A549 (cell line): ENCODE results near the gene CANT1. TPM values are rescaled to one million over a fixed set of nuclear protein-coding genes. Genes with fewer than 3 reads are reported as not detected.

Source experiments
- ATAC-seq, 2 experiments: fragments of 200-7000 bp in 1 of 2; fragments of >200 bp in 1 of 2; cut with Nextera tagmentation in 1 of 2; cut with Tn5 transposase in 1 of 2; 3 replicates each; pipeline versions ENCODE4 v1.8.0 to v1.9.1; 2018 to 2020; ENCODE audit warnings: mild to moderate bottlenecking in 1 of 2, moderate library complexity in 1 of 2
- CTCF ChIA-PET: fragments of 300-600 bp; sonication (Branson Sonifier 250); formaldehyde crosslinking; extraction: SDS; loops from one replicate; lab custom pipeline; 2021; ENCODE audit warnings: antibody characterized with exemption, inconsistent platforms; lab: Yijun Ruan, JAX
- POLR2A ChIA-PET: fragments of 350-600 bp; formaldehyde crosslinking; extraction: SDS; loops from one replicate; lab custom pipeline; 2021; ENCODE audit warnings: antibody characterized with exemption, inconsistent platforms; lab: Yijun Ruan, JAX
- DNase-seq, 2 experiments: peaks; one replicate each; pipeline versions ENCODE4 v3.0.0 to v3.0.0-alpha.2; 2011 to 2016; ENCODE audit warnings: low read depth in 1 of 2, low spot score in 1 of 2
- FAIRE-seq: peaks from 2 replicates; lab custom pipeline; 2011; peaks lifted over from hg19 to GRCh38; lab: Jason Lieb, UNC
- H3K27ac ChIP-seq, 2 experiments: fragments of >200 bp; sonication (Bioruptor Twin); formaldehyde crosslinking; 3 replicates each; pipeline ENCODE4 v1.5.1; 2016 to 2017
- H3K4me1 ChIP-seq: fragments of >200 bp; sonication (Bioruptor Twin); formaldehyde crosslinking; 3 replicates; pipeline ENCODE4 v1.6.1; 2016
- H3K4me2 ChIP-seq: fragments of >200 bp; sonication (Bioruptor Twin); formaldehyde crosslinking; 3 replicates; pipeline ENCODE4 v1.6.1; 2016
- H3K4me3 ChIP-seq: fragments of >200 bp; sonication (Bioruptor Twin); formaldehyde crosslinking; 3 replicates; pipeline ENCODE4 v1.5.1; 2016
- H3K9me3 ChIP-seq: fragments of >200 bp; sonication (Bioruptor Twin); formaldehyde crosslinking; 3 replicates; pipeline ENCODE4 v1.6.1; 2016
- BCL3 ChIP-seq: fragments of >200 bp; sonication (Bioruptor Twin); formaldehyde crosslinking; IDR thresholded peaks from 3 replicates; pipeline ENCODE4 v1.6.1; 2016
- CBX2 ChIP-seq: fragments of 200-600 bp; sonication (generic); IDR thresholded peaks from 2 replicates; pipeline ENCODE4 v1.6.1; 2016; ENCODE audit warnings: low read depth, mild to moderate bottlenecking, borderline replicate concordance
- CHD4 ChIP-seq: fragments of 200-600 bp; sonication (generic); IDR thresholded peaks from 2 replicates; pipeline ENCODE4 v1.6.1; 2016; ENCODE audit warnings: antibody characterized with exemption, mild to moderate bottlenecking, borderline replicate concordance
- CTCF ChIP-seq: fragments of >200 bp; sonication (Bioruptor Twin); formaldehyde crosslinking; IDR thresholded peaks from 3 replicates; pipeline ENCODE4 v1.5.1; 2016
- EP300 ChIP-seq, 2 experiments: fragments of >200 bp; sonication (Bioruptor Twin); formaldehyde crosslinking; IDR thresholded peaks; 2 replicates in 1 of 2; 3 replicates in 1 of 2; pipeline ENCODE4 v1.6.1; 2016 to 2017
- FOSB ChIP-seq: fragments of 250-450 bp; sonication (Bioruptor Pico); IDR thresholded peaks from 2 replicates; pipeline ENCODE4 v1.5.0; 2020; ENCODE audit warnings: mild to moderate bottlenecking, moderate library complexity
- FOSL2 ChIP-seq, 2 experiments: fragments of 450-650 bp in 1 of 2; fragments of >200 bp in 1 of 2; sonication (Bioruptor Twin) in 1 of 2; formaldehyde crosslinking; IDR thresholded peaks; 2 replicates each; pipeline versions ENCODE4 v1.5.0 to v1.6.1; 2016 to 2020; ENCODE audit warnings: mild to moderate bottlenecking in 1 of 2, moderate library complexity in 1 of 2
- HEYL ChIP-seq: fragments of 250-450 bp; sonication (Bioruptor Pico); IDR thresholded peaks from 2 replicates; pipeline ENCODE4 v1.8.0; 2021; ENCODE audit warnings: mild to moderate bottlenecking, moderate library complexity
- HOXA7 ChIP-seq: fragments of 250-450 bp; sonication (Bioruptor Pico); IDR thresholded peaks from 2 replicates; pipeline ENCODE4 v1.5.0; 2020; ENCODE audit warnings: mild to moderate bottlenecking, moderate library complexity
- HOXB13 ChIP-seq: fragments of 250-450 bp; sonication (Bioruptor Pico); IDR thresholded peaks from 2 replicates; pipeline ENCODE4 v1.5.0; 2020; ENCODE audit warnings: low read depth, mild to moderate bottlenecking, moderate library complexity
- HOXB5 ChIP-seq: fragments of 250-450 bp; sonication (Bioruptor Pico); IDR thresholded peaks from 2 replicates; pipeline ENCODE4 v1.5.0; 2020; ENCODE audit warnings: mild to moderate bottlenecking, moderate library complexity
- JUNB ChIP-seq: fragments of >200 bp; sonication (Bioruptor Twin); formaldehyde crosslinking; IDR thresholded peaks from 2 replicates; pipeline ENCODE4 v1.6.1; 2016
- KDM1A ChIP-seq: fragments of 200-600 bp; sonication (generic); IDR thresholded peaks from 2 replicates; pipeline ENCODE4 v1.6.1; 2016; ENCODE audit warnings: low read depth, mild to moderate bottlenecking
- KDM5A ChIP-seq: fragments of 200-600 bp; sonication (generic); IDR thresholded peaks from 2 replicates; pipeline ENCODE4 v1.6.1; 2016; ENCODE audit warnings: antibody characterized with exemption, mild to moderate bottlenecking
- NPAS2 ChIP-seq: fragments of 250-450 bp; sonication (Bioruptor Pico); IDR thresholded peaks from 2 replicates; pipeline ENCODE4 v1.8.0; 2022; ENCODE audit warnings: mild to moderate bottlenecking, moderate library complexity, borderline replicate concordance
- RFX5 ChIP-seq: fragments of 450-650 bp; IDR thresholded peaks from 2 replicates; pipeline ENCODE4 v1.7.1; 2014; ENCODE audit warnings: antibody characterized with exemption, mild to moderate bottlenecking, moderate library complexity
- SREBF2 ChIP-seq: fragments of 450-650 bp; IDR thresholded peaks from 2 replicates; pipeline ENCODE4 v1.6.1; 2014; ENCODE audit warnings: mild to moderate bottlenecking, moderate library complexity
- TFCP2L1 ChIP-seq: fragments of 250-450 bp; sonication (Bioruptor Pico); IDR thresholded peaks from 2 replicates; pipeline ENCODE4 v1.5.0; 2021; ENCODE audit warnings: mild to moderate bottlenecking
- ZNF302 ChIP-seq: fragments of 250-450 bp; sonication (Bioruptor Pico); IDR thresholded peaks from 2 replicates; pipeline ENCODE4 v1.9.0; 2021; ENCODE audit warnings: inconsistent platforms, mild to moderate bottlenecking, moderate library complexity
- ZSCAN20 ChIP-seq: fragments of 250-450 bp; sonication (Bioruptor Pico); IDR thresholded peaks from 2 replicates; pipeline ENCODE4 v1.8.0; 2022; ENCODE audit warnings: mild to moderate bottlenecking, moderate library complexity
- WGBS: methylation state at CpG from one replicate; pipeline ENCODE4 v1.1.6; 2017; ENCODE audit errors: missing lambda C conversion rate; 5-methylcytosine and 5-hydroxymethylcytosine counted together
- polyA plus RNA-seq, 4 experiments: library from polyadenylated mRNA; depleted of rRNA in 3 of 4; stranded (reverse); fragments of >200 nt; fragmentation: RNase III in 1 of 4; extraction: RNeasy Plus Mini Kit Qiagen cat#74134 plus additional on column Dnase treatment in 1 of 4; gene quantifications; 2 replicates in 3 of 4; 3 replicates in 1 of 4; pipeline ENCODE4 v1.2.3, GENCODE V29; 2011 to 2017
- TF ChIP-seq, protein P1 (sequence below): fragments of 450-650 bp; IDR thresholded peaks from 2 replicates; pipeline ENCODE4 v1.6.1; 2014; ENCODE audit warnings: antibody characterized with exemption
- TF ChIP-seq, protein P2 (sequence below): fragments of 250-450 bp; sonication (Bioruptor Pico); IDR thresholded peaks from 2 replicates; pipeline ENCODE4 v1.5.0; 2021; ENCODE audit warnings: mild to moderate bottlenecking, moderate library complexity, borderline replicate concordance
- TF ChIP-seq, protein P3 (sequence below): IDR thresholded peaks from 2 replicates; pipeline ENCODE4 v1.6.1; 2012

The CANT1 gene
- polyA plus RNA-seq, 2 of the 4 experiments (the other 2 are of a cell fraction) = 65.5 to 67.6 TPM

- TF ChIP-seq ZSCAN20 (CRISPR knock-in tag) (no peak), BCL3 (no peak), CHD4 (no peak), CBX2 (no peak), RFX5 (no peak), EP300 (IDR thresholded peaks at IDR 0.05) (no peak)
These were observed 4.3 kb downstream of the CANT1 start (continued) for GRCh38 chr17:79005063-79005861.

- H3K4me3 ChIP-seq = no peak overlapping the region
- ChIA-PET CTCF (interaction anchor here (0.9 to 5.6 kb wide), 5 partner anchors 9 to 388 kb away, joined by 3 to 35 read pairs (median 5); no protein-coding TSS in a partner anchor), POLR2A (no interaction called here)
- no peaks in the 10 kb centered on the region for H3K9me3 ChIP-seq
- TF ChIP-seq HEYL (no peak), NPAS2 (no peak), FOSL2 (IDR thresholded peaks at IDR 0.05) (no peak), FOSL2 (CRISPR knock-in tag; IDR thresholded peaks at IDR 0.05) (no peak), ZNF302 (CRISPR knock-in tag) (no peak), FOSB (CRISPR knock-in tag) (no peak), RFX5 (no peak)
- TF ChIP-seq, protein P1, sequence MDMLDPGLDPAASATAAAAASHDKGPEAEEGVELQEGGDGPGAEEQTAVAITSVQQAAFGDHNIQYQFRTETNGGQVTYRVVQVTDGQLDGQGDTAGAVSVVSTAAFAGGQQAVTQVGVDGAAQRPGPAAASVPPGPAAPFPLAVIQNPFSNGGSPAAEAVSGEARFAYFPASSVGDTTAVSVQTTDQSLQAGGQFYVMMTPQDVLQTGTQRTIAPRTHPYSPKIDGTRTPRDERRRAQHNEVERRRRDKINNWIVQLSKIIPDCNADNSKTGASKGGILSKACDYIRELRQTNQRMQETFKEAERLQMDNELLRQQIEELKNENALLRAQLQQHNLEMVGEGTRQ = no peak
- FAIRE-seq (no peak), DNase-seq (no peak), ATAC-seq (no peak)
- WGBS = 64% methylated on average over 3 of the region's 3 CpGs
- peaks cover 25% of the 10 kb centered on the region for H3K4me1 ChIP-seq
- no peak overlapping the region for H3K27ac ChIP-seq
- no peak overlapping the region for H3K4me2 ChIP-seq
These were observed 5.7 kb downstream of the CANT1 start for GRCh38 chr17:79003661-79004411.

DNA sequence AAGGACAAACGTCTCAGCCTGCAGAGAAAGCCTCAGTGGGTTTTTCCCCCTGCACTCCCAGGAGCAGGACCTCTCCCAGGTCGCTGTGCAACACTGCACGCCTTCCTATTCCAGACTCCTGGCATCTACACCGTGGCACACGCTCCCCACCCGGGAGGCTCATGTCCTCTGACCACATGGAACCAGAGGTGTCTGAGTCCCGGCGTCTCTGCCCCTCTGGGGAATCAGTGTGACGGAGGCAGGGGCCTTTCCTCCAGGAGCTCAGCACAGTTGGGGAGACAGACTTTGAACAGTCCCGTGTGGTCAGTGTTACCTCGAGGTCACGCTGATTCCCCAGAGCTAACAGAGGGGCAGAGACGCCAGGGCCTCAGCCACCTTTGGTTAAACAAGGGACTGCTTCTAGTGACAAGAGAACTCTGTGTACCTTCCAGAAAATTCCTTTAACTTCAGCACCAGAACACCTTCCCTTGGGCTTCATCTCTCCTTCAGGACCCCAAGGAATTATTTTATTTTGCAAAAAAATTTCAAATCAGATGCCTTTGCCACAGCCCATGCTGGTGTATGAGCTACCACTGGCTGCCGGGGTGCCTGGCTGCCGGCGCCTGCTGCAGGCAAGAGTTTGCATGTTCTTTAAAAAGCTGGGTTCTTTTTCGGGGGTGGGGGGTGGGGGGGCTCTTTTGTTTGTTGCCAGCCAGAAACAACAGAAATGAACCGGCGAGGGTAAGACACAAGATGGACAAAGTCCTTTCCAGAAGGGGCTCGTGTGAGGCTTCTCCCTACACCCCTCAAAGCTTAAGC, 6.6 kb downstream of the CANT1 start:
- H3K4me3 ChIP-seq = no peak overlapping the region
- 87% methylated on average over 20 of the region's 20 CpGs for WGBS
- TF ChIP-seq HOXA7 (CRISPR knock-in tag) = no peak
- TF ChIP-seq NPAS2 = no peak
- no peak for TF ChIP-seq CTCF
- TF ChIP-seq, protein P2, sequence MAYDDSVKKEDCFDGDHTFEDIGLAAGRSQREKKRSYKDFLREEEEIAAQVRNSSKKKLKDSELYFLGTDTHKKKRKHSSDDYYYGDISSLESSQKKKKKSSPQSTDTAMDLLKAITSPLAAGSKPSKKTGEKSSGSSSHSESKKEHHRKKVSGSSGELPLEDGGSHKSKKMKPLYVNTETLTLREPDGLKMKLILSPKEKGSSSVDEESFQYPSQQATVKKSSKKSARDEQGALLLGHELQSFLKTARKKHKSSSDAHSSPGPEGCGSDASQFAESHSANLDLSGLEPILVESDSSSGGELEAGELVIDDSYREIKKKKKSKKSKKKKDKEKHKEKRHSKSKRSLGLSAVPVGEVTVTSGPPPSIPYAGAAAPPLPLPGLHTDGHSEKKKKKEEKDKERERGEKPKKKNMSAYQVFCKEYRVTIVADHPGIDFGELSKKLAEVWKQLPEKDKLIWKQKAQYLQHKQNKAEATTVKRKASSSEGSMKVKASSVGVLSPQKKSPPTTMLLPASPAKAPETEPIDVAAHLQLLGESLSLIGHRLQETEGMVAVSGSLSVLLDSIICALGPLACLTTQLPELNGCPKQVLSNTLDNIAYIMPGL = no peak
- TF ChIP-seq TFCP2L1 = no peak
- no peak for TF ChIP-seq HOXB13 (CRISPR knock-in tag)
- TF ChIP-seq KDM1A = no peak
- no peak for TF ChIP-seq SREBF2
- TF ChIP-seq, protein P3, sequence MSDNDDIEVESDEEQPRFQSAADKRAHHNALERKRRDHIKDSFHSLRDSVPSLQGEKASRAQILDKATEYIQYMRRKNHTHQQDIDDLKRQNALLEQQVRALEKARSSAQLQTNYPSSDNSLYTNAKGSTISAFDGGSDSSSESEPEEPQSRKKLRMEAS = no peak
- no peak for TF ChIP-seq JUNB
- no peak for TF ChIP-seq KDM5A
- no peak for TF ChIP-seq BCL3
- no peak for TF ChIP-seq HOXB5 (CRISPR knock-in tag)
- peaks cover 17% of the 10 kb centered on the region; the same call in 2 of the 3 replicates for H3K4me1 ChIP-seq
- CTCF ChIA-PET = interaction anchor here (0.9 to 5.6 kb wide), 6 partner anchors 8 to 389 kb away, joined by 3 to 35 read pairs (median 4); no protein-coding TSS in a partner anchor
- DNase-seq (no peak), FAIRE-seq (no peak), ATAC-seq (no peak)
- H3K4me2 ChIP-seq = no peak overlapping the region
- H3K27ac ChIP-seq = no peak overlapping the region
- POLR2A ChIA-PET = no interaction called here
- H3K9me3 ChIP-seq = no peaks in the 10 kb centered on the region
